Posterior vena cava (tissue), 2 donors: ENCODE results near the gene SOBP. TPM values are rescaled to one million over a fixed set of nuclear protein-coding genes. Genes with fewer than 3 reads are reported as not detected.
"Not testable (repeated sequence)": the region's sequence is repeated elsewhere in the genome, so short reads cannot be mapped to it uniquely, and the experiment has no call there.

ENCODE experiments used
- DNase-seq: peaks from one replicate; pipeline ENCODE4 v3.0.0-alpha.2; 2020; ENCODE audit warnings: low spot score
- intact Hi-C, 2 donors: fragments of 100-400 bp; cut with DNase I; formaldehyde crosslinking; loops; one replicate each; pipeline versions ENCODE4 v1.14.1 to v1.14.2; 2022 to 2023
- long read RNA-seq, 2 donors: library from polyadenylated mRNA; unstranded; transcript quantifications; one replicate each; pipeline ENCODE4 v2.0.0, GENCODE V29; 2020 to 2021
- total RNA-seq, 2 donors: library from RNA; stranded (reverse); fragmentation: NEBNext Ultra II Directional; extraction: Animal tissue kit (Norgen Biotek cat#: 25700); gene quantifications; one replicate each; pipeline ENCODE4 v1.2.1, GENCODE V29; 2021
- donor health status: DM: yes; HTN: yes; CAD: no.
- donor health status: DM: yes; HTN: yes; CAD: no.

The SOBP gene, protein sequence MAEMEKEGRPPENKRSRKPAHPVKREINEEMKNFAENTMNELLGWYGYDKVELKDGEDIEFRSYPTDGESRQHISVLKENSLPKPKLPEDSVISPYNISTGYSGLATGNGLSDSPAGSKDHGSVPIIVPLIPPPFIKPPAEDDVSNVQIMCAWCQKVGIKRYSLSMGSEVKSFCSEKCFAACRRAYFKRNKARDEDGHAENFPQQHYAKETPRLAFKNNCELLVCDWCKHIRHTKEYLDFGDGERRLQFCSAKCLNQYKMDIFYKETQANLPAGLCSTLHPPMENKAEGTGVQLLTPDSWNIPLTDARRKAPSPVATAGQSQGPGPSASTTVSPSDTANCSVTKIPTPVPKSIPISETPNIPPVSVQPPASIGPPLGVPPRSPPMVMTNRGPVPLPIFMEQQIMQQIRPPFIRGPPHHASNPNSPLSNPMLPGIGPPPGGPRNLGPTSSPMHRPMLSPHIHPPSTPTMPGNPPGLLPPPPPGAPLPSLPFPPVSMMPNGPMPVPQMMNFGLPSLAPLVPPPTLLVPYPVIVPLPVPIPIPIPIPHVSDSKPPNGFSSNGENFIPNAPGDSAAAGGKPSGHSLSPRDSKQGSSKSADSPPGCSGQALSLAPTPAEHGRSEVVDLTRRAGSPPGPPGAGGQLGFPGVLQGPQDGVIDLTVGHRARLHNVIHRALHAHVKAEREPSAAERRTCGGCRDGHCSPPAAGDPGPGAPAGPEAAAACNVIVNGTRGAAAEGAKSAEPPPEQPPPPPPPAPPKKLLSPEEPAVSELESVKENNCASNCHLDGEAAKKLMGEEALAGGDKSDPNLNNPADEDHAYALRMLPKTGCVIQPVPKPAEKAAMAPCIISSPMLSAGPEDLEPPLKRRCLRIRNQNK
- 10 to 100 TPM; 18.7 to 20.0 TPM for total RNA-seq
- long read RNA-seq, donor 1, partial matches to known transcripts: 15 of 23 reads
- long read RNA-seq, donor 1, other reads (novel, unspliced or antisense): 8 of 23 reads
- long read RNA-seq, donor 2, partial matches to known transcripts: 11 of 26 reads
- long read RNA-seq, donor 2, other reads (novel, unspliced or antisense): 15 of 26 reads

DNA sequence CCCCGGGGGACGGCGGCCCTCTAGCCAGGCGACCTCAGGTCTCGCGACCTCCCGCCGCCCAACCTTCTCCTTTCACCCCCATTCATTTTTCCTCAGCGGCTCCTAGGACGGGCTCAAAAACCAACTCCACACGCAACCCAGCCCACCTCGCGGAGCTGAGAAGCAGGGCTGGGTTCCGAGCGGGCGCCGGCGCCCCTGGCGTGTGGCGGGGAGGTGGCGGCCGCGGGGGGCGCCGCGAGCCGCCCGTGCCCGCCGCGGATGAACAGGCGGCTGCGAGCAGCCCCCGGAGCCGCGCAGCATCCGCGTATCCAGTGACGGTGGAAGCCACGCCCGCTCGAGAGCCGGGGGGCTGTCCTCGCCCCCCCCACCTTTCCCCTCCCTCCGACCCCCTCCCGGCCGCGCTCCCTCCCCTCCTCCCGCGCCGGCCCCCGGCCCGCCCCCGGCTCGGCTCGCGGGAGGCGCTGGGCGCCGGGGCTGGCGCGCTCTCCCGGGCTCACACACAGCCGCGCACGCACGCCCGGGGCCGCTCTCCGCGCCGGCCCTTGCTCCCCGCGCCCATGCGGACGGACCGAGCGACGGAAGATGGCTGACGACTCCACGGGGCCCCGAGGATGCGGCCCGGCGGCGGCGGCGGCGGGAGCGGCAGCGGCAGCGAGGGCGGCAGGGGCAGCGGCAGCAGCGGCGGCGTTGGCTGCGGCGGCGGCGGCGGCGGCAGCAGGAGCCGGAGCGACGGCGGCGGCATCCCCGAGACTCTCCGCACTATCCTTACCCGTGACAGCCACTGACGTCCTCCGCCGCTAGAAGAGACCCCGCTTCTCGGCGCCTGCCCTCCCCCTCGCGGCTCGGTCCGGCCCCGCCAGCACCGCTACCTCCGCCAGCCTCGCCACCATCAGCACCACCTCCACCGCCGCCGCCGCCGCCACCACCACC, at the start of gene SOBP:
TSS of gene SOBP (plus strand) at position 482 of the 930 bp plus-strand sequence. CDS start 500 bp downstream, outside the sequence.
- intact Hi-C loops: loop anchor here in 1 of 2 donors (10.0 kb wide), 1 partner anchor 105 kb away; no protein-coding TSS in a partner anchor

DNA sequence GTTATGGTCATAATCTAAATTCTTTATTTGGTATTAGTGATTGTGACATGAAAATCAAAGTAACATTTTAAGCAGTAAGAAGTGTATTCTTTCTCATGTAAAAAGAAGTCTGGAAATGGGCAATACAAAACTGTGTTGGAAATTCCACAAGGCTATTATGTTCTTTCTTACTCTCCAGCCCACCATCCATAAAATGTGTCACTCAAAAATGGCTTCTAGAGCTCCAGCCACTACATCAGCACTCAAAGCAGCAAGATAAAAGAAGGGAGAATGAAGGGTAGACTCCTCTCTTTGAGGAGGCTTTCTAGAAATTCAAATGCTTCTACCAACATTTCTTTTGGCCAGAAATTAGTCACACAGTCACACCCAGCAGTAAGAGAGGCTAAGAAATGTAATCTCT, 49.0 kb upstream of the SOBP start:
- intact Hi-C loops: no loop called here
- no peak for DNase-seq

More for the DNA sequence above, at the start of gene SOBP:
- peak; percentile 86 for DNase-seq

DNA sequence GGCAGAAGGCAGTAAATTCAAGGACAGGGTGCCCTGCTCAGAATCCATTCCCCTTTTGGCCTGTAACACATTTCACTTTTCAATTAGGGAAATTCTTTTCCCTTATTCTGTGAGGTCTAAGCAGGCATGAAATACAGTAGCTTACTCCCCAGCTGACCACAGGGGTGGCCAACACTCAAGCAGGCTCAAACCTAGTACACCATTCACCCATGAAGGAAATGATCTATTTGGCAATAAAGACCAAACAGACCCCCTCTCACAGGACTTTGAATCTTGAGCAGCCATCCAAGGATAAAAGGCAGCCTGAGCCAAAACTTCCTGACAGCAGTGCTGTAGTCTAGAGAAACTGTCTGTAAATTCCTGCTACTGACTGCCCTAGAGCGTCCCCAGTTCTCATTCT, 48.2 kb upstream of the SOBP start:
- no peak for DNase-seq
- intact Hi-C loops: no loop called here

DNA sequence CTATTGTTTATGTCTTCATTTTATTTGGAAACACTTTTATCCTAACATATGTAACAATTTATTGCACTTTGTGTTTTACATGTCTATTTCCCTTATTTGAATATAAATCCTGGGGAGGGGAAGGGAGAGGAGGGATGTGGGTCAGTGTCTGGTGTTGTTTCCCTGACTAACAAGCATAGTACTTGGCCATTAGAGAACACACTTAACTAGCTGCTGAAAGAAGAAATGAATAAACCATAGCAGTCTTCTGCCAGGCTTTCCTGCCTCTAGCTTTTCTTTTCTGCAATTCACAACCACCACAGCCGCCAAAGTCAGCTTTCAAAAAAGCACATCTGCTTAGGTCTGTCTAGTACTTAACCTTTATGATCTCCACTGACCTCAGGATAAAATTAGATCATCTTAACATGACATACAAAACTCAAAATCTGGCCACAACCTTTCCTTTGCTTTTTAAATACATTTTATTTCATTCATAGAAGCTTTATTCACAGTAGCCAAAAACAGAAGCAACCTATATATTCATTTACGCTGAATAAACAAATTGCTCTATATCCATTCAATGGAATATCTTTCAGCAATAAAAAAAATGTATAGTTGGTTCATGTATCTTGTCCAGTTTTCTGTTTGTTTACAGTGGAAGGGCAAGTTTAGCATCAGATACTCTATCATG, 46.8 kb upstream of the SOBP start:
- intact Hi-C loops: no loop called here
- no peak for DNase-seq

DNA sequence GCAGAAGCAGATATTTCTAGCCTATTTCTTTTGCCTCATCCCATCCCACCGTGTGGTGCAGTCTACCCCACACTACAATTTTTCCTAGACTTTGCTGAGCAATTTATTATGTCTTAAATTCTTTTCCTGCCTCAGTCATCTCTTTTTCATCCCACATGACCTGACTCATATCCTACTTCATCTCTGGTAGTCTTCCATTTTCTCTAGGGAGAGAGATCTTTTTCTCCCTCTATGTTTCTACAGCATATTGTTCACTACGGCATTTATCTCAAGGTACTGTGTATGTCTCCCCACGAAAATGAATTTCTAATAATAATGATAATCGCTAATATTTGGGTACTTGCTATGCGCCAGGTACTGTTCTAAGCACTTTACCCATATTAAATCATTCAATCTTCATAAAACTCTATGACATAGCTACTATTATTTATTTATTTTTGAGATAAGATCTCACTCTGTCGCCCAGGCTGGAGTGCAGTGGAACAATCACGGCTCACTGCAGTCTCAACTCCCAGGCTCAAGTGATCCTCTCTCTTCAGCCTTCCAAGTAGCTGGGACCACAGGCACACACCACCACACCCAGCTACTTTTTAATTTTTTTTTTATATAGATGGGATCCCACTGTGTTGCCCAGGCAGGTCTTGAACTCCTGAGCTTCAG, 46.2 kb upstream of the SOBP start:
- DNase-seq: no peak
- intact Hi-C loops: no loop called here

DNA sequence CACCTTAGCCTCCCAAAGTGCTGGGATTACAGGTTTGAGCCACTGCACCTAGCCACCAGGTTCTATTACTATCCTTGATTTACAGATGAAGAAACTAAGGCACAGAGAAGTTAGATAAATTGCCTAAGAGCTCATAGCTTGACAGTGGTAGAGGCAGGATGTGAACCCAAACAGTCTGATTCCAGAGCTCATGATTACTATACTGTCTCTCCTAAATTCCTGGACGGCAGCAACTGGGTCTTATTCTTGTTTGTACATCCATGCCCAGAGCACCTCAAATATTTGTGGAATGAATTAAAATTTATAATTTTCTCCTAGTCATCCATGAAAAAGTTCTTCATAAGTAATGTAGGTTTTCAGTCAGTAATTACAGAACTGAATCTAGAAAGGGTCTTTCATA, 45.6 kb upstream of the SOBP start:
- intact Hi-C loops: no loop called here
- no peak for DNase-seq

DNA sequence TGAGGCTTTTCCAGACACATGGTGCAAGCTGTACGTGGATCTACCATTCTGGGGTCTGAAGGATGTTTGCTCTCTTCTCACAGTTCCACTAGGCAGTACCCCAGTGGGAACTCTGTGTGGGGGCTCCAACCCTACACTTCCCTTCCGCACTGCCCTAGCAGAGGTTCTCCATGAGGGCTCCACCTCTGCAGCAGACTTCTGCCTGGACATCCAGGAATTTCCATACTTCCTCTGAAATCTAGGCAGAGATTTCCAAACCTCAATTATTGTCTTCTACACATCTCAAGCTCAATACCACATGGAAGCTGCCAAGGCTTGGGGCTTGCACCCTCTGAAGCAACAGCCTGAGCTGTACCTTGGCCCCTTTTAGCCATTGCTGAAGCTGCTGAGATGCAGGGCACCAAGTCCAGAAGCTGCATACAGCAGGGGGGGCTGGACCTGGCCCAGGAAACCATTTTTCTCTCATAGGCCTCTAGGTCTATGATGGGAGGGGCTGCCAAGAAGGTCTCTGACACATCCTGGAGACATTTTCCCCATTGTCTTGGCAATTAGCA, 42.2 kb upstream of the SOBP start:
- DNase-seq: no peak
- intact Hi-C loops: no loop called here

DNA sequence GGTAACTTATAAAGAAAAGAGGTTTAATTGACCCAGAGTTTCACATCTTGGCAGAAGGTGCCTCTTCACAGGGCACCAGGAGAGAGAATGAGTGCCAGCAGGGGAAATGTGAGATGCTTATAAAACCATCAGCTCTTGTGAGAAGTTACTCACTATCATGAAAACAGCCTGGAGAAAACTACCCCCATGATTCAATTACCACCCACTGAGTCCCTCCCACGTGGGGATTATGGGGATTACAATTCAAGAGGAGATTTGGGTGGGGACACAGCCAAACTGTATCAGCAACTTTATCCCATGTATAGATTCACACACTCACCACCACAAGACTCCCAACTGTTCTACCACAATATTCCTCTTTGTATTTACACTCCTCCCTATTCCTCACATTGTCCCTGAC, 41.1 kb upstream of the SOBP start:
- no peak for DNase-seq
- intact Hi-C loops: no loop called here

DNA sequence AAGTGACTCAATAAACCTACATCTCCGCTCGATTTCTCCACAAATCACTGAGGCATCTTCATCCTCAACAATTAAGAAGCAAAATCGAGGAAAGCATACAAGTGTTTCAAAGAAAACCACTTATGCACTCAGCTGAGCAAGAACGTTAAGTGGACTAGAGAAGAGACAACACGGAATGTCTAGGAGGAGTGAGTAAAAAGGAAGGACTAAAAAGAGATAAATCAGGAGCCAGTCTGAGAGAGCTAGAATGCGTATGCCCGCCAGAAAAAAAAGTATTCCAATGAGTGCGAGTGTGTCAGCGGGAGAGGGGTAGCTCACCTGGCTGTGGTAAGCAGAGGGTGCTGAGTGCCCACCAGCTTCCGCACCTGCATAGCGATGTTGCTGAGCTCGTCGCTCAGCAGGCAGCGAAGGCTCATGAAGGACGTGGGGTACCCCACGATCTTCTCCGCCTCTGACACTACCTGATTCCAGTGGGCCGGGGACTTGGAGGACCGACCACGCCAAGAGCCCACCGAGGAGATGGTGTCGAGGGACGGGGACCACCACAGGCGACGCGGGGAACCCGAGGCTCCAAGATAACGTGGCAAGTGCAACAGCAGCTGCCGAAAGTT, 31.1 kb upstream of the SOBP start:
- intact Hi-C loops: no loop called here
- DNase-seq: peak; percentile 80

DNA sequence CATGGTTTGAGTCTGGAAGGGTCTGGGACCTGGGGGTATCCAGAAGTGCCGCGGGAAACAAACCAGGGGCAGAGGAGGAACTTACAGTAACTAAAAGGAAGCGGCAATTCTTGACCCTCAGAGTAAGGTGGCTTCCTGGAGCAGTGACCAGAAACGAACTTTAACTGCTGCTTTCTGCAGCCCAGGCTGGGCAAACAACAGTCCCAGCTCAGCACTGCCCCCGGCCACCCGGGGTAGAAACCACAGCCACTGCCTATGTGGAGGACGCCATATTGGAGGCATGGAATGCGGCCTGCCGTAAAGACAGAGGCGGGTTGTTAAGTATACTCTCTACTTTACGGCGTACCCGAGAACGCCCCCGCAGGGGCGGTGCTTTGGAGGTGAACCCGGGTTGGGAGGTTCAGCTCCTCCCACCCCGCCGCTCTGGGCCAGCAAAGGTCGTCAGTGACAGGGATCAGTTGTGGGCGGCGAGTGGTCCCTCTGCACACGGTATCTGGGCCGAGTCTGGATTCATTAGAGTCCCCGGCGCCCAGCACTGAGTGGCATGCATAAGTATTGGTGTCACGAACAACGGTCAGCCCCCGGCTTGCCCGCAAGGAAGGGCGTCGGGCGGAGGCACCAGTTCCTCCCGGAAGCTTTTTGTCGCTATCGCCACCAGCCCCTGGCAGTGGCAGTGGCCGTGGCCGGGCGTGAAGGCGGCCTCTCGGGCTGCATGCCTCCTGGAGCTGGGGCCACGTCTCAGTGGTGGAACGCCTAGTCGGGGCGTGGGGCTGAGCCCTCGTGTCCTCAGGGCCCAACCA, 30.4 kb upstream of the SOBP start, which contains the start of gene PDSS2:
TSS of gene PDSS2 (minus strand) at position 282 of the 800 bp plus-strand sequence. CDS start at position 3, 279 bp downstream.
- intact Hi-C loops: no loop called here
- DNase-seq: peak; percentile 100

DNA sequence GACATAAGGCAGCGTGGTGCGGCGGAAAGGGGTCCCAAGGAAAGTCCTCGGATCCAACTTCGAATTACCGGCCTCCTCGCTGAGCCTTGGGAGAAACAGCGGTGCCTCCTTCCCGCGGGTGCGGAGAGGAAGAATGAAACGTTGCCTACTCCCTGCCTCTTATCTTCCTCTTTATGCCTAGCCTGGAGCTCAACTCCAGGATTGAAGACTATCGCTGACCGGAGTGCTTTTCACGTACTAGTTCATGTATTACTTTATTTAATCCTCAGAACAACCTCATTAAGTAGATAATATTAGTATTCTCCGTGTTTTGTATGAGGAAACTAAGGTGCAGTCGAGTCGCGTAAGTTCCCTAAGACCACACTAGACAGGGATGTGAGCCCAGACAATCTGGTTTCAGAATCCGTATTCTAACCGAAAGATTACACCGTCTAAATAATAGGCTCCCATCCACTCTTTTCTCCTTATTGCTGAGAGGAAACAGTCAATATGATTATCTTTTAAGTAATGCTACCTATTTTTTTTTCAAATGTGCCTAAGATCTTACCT, 29.8 kb upstream of the SOBP start:
- DNase-seq: no peak
- intact Hi-C loops: no loop called here

DNA sequence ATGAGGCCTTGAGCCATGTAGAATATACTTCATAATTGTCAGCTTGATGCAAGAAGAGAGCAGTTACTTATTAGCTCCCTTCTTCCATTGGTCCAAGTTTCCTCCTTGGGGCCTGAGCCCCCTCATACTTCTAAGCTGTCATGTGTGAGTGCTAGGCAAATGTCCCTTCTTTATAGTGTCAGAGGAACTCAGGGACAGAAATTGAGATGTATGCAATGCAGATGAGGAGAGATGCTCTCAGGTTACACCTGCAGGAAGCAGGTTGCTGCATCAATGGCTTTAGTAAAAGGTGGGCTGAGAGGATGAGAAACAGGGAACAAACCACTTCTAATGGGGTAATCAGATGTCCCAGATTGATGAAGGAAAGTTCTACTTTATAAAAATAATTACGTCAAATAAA, 23.9 kb upstream of the SOBP start:
- intact Hi-C loops: no loop called here
- DNase-seq: no peak

DNA sequence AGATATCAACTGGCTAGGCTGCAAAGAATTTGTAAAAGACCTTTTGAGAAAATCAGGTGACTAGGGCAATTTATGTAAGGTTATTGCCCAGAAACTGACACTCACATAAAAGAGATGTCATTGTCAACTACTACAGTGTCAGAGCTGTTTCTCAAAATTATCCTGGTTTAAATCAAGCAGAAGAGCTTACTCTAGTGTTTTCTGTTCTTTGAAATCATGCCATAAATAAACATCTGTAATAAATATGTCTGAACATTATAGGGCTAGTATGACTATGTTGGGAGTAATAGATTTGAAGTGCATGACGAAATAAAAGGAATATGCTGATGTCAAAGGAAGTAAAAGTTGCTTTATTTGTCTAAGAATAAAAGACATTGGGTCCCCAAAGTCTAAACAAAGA, 19.6 kb upstream of the SOBP start:
- DNase-seq: no peak
- intact Hi-C loops: no loop called here

DNA sequence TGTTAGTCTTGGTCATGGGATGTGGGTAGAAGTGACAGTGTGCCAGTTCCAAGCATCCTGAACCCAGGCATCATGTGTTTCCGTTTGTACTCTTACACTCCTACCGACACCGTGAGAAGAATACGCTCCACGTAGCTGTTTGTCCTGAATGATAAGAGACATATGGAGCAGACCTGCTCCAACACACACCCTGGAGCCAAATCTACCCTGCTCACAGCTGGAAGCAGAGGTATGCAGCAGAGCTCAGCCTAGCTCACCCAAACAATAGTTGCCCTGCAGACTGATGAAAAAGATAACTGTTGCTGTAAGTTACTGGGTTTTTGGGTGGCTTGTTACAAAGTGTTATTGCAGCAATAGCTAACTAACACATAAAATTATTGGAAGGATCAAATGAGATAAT, 16.3 kb upstream of the SOBP start:
- no peak for DNase-seq
- intact Hi-C loops: no loop called here

DNA sequence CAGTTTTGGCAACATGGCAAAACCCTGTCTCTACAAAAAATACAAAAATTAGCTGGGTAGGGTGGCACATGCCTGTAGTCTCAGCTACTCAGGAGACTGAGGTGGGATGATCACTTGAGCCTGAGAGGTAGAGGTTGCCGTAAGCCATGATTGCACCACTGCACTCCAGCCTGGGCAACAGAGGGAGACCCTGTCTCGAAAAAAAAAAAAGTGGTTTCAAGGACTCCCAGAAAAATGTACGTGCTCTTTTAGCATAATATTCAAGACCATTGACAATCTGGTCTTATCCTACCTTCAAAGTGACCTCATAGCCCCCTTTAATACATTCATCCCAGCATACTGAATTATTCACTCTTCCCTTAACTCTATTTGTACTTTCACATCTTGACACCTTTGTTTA, 14.6 kb upstream of the SOBP start:
- intact Hi-C loops, DNase-seq: not testable (repeated sequence)

DNA sequence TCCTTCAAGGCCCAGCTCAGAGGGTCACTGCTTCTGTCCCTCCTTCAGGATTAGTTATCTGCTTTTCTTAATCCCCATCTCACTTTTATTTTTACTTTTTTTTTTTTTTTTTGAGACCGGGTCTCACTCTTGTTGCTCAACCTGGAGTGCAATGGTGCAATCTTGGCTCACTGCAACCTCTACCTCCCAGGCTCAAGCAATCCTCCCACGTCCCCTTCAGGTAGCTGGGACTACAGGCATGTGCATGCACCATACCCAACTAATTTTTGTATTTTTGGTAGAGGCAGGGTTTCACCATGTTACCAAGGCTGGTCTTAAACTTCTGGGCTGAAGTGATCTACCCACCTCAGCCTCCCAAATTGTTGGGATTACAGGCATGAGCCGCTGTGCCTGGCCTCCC, 14.1 kb upstream of the SOBP start:
- intact Hi-C loops, DNase-seq: not testable (repeated sequence)
